Stomach smooth muscle (tissue), 2 donors: ENCODE data around the gene ZMAT5.

Experiments used
- H3K27ac ChIP-seq: one replicate; pipeline ENCODE4 v1.7.0; 2013; ENCODE audit warnings: mild to moderate bottlenecking, low read length, inconsistent platforms
- H3K27me3 ChIP-seq, 2 donors: one replicate each; pipeline ENCODE4 v1.7.0; 2013; ENCODE audit warnings: low read length in 2 of 2; ENCODE audit not compliant: insufficient read depth in 2 of 2, control insufficient read depth in 1 of 2
- H3K36me3 ChIP-seq, 2 donors: one replicate each; pipeline ENCODE4 v1.7.0; 2013; ENCODE audit warnings: low read length in 2 of 2; ENCODE audit not compliant: control insufficient read depth in 2 of 2, insufficient read depth in 2 of 2
- H3K4me1 ChIP-seq: one replicate; pipeline ENCODE4 v1.7.0; 2013; ENCODE audit warnings: low read length; ENCODE audit not compliant: control insufficient read depth, insufficient read depth
- H3K4me3 ChIP-seq, 2 donors: one replicate each; pipeline ENCODE4 v1.7.0; 2013; ENCODE audit warnings: low read length in 2 of 2
- H3K9ac ChIP-seq, 2 donors: one replicate each; pipeline ENCODE4 v1.7.0; 2013; ENCODE audit warnings: low read length in 2 of 2, mild to moderate bottlenecking in 1 of 2
- H3K9me3 ChIP-seq, 2 donors: one replicate each; pipeline ENCODE4 v1.7.0; 2013; ENCODE audit warnings: low read length in 2 of 2; ENCODE audit not compliant: control insufficient read depth in 2 of 2
- donor health status: healthy.
- donor health status: Pancreatic carcinoma.

Gene ZMAT5

DNA sequence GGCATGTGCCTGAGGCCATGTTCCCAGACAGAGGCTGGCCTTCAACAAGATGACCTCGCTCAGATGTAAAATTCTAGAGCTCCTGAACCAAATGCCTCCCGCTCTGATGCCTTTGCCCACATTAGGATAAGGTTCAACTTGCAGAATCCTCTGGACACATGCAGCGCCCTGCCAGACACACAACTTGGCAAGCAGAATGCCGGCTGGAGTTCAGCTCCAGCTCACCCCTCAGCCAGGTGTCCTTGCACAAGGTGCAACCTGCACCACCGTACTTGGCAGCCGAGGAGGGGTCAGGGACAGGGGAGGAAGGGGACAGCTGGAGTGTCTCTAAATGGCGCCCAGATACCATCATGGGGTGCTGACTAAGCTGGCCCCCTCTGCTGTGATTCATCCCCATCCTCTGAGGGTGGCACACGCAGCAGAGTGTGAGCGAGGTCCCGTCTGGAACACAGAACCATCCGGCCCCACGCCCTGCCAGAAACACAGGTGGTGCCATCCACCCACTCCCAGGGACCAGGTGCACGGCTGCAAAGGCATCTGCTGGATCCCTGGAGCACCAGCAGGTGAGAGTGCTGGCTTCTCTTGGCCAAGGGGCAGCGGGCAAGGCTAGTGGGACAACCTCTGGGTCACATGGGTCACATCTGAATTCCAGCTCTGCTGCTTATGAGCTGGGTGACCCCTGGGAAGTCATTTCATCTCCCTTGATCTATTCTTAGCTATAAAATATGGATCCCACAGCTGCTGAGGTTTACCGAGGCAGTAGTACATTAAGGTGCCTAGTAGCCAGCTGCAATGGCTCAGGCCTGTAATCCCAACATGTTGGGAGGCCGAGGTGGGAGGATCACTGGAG lies 12.8 kb downstream of the ZMAT5 start:
- Histone ChIP-seq H3K27me3 (no peaks in the 10 kb centered on the region), H3K9ac (no peak overlapping the region), H3K36me3 (peaks cover 0 to 7% of the 10 kb centered on the region in 2 donors), H3K27ac (no peak overlapping the region), H3K4me1 (no peaks in the 10 kb centered on the region), H3K9me3 (no peaks in the 10 kb centered on the region), H3K4me3 (no peak overlapping the region)

- Histone ChIP-seq H3K4me1 (no peaks in the 10 kb centered on the region), H3K36me3 (peaks cover 13 to 26% of the 10 kb centered on the region in 2 donors), H3K4me3 (no peak overlapping the region), H3K27ac (no peak overlapping the region), H3K9me3 (no peaks in the 10 kb centered on the region), H3K9ac (no peak overlapping the region), H3K27me3 (no peaks in the 10 kb centered on the region)
These were observed 15.1 kb downstream of the ZMAT5 start for GRCh38 chr22:29751669-29752068.

DNA sequence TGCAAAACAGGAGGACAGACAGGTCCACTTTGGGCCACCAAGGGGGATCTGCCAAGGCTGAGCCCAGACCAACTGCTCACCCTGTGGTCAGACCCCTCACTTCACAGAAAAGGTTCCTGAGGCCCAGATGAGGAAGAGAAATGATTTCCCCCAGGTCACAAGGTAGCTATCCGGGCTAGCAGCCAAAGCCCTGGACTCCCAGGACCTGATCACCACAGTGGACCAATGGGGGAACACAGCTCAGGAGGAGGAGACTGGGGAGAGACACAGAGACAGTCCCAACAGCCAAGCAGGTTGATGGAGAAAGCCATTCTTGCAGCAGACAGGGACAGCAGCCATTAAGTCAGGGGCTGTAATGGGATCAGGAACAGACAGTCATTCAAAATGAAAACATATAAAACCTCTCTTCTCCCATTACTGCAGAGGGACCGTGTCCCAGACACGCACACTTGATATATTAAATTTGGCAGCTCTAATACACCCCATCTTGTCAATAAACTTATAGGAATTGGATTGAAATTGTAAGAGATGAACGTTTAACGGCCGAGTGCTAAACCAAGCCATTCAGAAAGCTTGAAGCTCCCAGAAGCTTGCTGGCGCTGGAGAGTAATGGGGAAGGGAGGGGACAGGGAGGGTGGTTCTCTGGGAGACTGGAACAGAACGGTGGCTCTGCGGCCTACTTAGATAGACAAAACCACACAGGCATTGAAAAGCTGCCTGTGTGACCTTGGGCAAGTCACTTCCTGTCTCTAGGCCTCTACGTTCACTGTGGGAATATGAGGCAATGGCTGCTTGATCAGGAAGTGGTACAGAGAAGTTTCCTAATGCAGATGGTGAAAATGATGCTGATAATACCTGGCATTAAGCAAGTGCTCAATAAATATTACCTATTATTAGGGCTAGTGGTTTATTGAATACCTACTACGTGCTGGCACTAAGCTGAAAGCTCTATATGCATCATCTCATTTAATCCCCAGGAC lies 16.0 kb downstream of the ZMAT5 start:
- no peaks in the 10 kb centered on the region for H3K27me3 ChIP-seq
- no peaks in the 10 kb centered on the region for H3K4me1 ChIP-seq
- no peak overlapping the region for H3K9ac ChIP-seq
- no peak overlapping the region for H3K27ac ChIP-seq
- no peak overlapping the region for H3K4me3 ChIP-seq
- H3K36me3 ChIP-seq: peaks cover 15 to 26% of the 10 kb centered on the region in 2 donors
- H3K9me3 ChIP-seq: no peaks in the 10 kb centered on the region

GRCh38 chr22:29750029-29750428 lies 16.8 kb downstream of the ZMAT5 start:
- Histone ChIP-seq H3K9me3 (no peaks in the 10 kb centered on the region), H3K4me3 (no peak overlapping the region), H3K9ac (no peak overlapping the region), H3K27me3 (no peaks in the 10 kb centered on the region), H3K4me1 (no peaks in the 10 kb centered on the region), H3K36me3 (peaks cover 18 to 29% of the 10 kb centered on the region in 2 donors), H3K27ac (no peak overlapping the region)

- Histone ChIP-seq H3K27me3 (no peaks in the 10 kb centered on the region), H3K36me3 (peaks cover 18 to 26% of the 10 kb centered on the region in 2 donors), H3K9ac (no peak overlapping the region), H3K9me3 (no peaks in the 10 kb centered on the region), H3K27ac (no peak overlapping the region), H3K4me3 (no peak overlapping the region), H3K4me1 (no peaks in the 10 kb centered on the region)
These were observed 18.4 kb downstream of the ZMAT5 start for GRCh38 chr22:29748248-29748893.

DNA sequence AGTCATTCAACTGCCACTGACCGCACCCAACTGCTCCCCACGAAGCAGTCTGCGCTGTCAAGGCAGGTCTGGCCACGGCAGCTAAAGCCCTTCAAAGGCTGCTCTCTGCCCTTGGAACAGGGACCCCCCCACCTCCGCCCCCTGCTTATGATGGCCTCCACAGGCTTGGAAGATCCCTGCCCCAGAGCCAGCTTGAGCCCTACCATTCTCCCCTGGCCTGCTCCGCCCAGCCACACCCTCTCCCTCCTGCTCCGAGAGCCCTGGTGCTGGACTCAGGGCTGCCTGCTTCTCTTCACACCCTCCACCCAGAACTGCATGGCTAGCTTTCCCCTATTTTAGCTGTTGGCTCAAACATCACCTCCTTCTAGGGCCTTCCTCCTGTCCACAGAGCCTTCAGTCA lies 19.0 kb downstream of the ZMAT5 start:
- H3K9ac ChIP-seq: no peak overlapping the region
- H3K4me3 ChIP-seq: no peak overlapping the region
- peaks cover 18 to 26% of the 10 kb centered on the region in 2 donors for H3K36me3 ChIP-seq
- H3K27ac ChIP-seq: no peak overlapping the region
- no peaks in the 10 kb centered on the region for H3K4me1 ChIP-seq
- no peaks in the 10 kb centered on the region for H3K27me3 ChIP-seq
- no peaks in the 10 kb centered on the region for H3K9me3 ChIP-seq

- Histone ChIP-seq H3K27ac (no peak overlapping the region), H3K9me3 (no peaks in the 10 kb centered on the region), H3K9ac (no peak overlapping the region), H3K4me1 (no peaks in the 10 kb centered on the region), H3K36me3 (peaks cover 30 to 40% of the 10 kb centered on the region in 2 donors), H3K27me3 (no peaks in the 10 kb centered on the region), H3K4me3 (no peak overlapping the region)
These were observed 21.9 kb downstream of the ZMAT5 start for GRCh38 chr22:29744902-29745301.

DNA sequence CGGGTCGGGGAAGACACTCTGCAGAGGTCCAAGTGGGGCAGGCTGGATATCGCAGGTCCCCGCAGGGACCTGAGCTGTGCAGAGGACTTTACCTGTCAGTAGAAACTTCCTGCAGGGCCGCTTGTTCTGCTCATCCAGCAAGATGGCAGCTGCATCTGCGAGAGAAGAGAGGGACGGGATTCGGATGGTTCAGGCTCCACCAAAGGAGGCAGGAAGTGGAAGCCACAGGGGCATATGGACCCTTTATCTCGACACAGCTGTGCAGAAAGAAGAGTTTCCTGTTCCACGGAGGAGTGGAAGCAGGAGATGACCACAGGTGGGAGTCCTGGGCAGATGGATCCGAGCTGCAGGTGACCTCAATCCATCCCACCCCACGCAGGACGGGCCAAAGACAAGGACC lies 24.5 kb downstream of the ZMAT5 start:
- Histone ChIP-seq H3K27ac (no peak overlapping the region), H3K9me3 (no peaks in the 10 kb centered on the region), H3K9ac (no peak overlapping the region), H3K27me3 (no peaks in the 10 kb centered on the region), H3K4me3 (no peak overlapping the region), H3K4me1 (no peaks in the 10 kb centered on the region), H3K36me3 (peaks cover 28 to 30% of the 10 kb centered on the region in 2 donors)

DNA sequence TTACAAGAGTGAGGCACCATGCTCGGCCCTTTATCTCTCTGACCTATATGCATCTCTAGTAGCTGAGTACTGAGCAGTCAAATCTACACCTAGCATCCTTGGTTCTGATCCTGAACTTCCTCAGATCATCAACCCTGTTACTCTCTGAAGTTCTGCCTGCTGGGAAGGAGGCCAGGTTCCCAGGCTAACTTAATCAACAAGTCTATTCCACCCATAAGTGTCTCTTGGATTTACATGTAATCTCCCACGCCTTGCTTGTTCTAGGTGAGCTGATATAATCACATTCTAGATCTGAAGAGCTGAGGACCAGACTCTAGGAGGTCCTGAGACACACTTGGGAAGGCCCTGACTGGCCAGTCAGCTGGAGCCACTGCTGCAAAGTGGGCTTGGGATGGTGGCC lies 24.9 kb downstream of the ZMAT5 start:
- Histone ChIP-seq H3K36me3 (peaks cover 25 to 27% of the 10 kb centered on the region in 2 donors), H3K27ac (no peak overlapping the region), H3K27me3 (no peaks in the 10 kb centered on the region)

DNA sequence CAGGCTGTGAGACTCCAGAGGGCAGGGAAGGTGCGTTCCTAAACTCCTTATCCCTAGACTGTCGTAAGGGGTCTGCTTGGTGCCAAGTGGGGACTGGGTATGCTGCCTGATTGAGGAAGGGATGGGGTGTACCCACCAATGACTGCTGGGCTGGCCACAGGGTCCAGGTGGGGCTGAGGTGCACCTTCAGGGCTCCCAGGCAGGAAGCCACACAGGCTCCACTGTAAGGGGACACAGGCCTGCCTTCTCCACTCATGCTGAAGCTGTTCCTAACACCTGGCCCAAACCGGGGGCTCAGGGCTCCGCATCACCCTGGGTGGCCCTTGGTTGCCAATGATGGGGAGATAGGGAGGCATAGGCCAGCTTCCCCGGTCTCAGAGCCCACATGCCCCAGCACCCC lies 26.6 kb downstream of the ZMAT5 start:
- no peak overlapping the region for H3K9ac ChIP-seq
- H3K9me3 ChIP-seq: no peaks in the 10 kb centered on the region
- no peak overlapping the region for H3K27ac ChIP-seq
- no peaks in the 10 kb centered on the region for H3K4me1 ChIP-seq
- no peak overlapping the region for H3K4me3 ChIP-seq
- peaks cover 18 to 26% of the 10 kb centered on the region in 2 donors for H3K36me3 ChIP-seq
- H3K27me3 ChIP-seq: no peaks in the 10 kb centered on the region

More for the DNA sequence above, 24.9 kb downstream of the ZMAT5 start:
- Histone ChIP-seq H3K9me3 (no peaks in the 10 kb centered on the region), H3K4me3 (no peak overlapping the region), H3K9ac (no peak overlapping the region), H3K4me1 (no peaks in the 10 kb centered on the region)
